Gastroesophageal sphincter (tissue), 3 donors: ENCODE data around the gene KLHL9.

Source experiments
- POLR2A ChIP-seq, 2 donors: fragments of 450-650 bp; IDR thresholded peaks; one replicate each; pipeline ENCODE4 v1.6.1; 2017; ENCODE audit warnings: antibody characterized with exemption in 2 of 2, mild to moderate bottlenecking in 2 of 2, moderate library complexity in 1 of 2
- POLR2AphosphoS5 ChIP-seq: sonication (generic); formaldehyde crosslinking; IDR thresholded peaks from one replicate; pipeline ENCODE4 v1.6.1; 2017; ENCODE audit warnings: antibody characterized with exemption
- TF ChIP-seq, protein P1 (sequence below), 4 experiments: fragments of 200-600 bp in 2 of 4; fragments of 450-650 bp in 2 of 4; sonication (generic) in 1 of 4; IDR thresholded peaks; one replicate each; pipeline ENCODE4 v1.5.1; 2017 to 2019; ENCODE audit warnings: antibody characterized with exemption in 4 of 4, mild to moderate bottlenecking in 2 of 4, moderate library complexity in 2 of 4

DNA sequence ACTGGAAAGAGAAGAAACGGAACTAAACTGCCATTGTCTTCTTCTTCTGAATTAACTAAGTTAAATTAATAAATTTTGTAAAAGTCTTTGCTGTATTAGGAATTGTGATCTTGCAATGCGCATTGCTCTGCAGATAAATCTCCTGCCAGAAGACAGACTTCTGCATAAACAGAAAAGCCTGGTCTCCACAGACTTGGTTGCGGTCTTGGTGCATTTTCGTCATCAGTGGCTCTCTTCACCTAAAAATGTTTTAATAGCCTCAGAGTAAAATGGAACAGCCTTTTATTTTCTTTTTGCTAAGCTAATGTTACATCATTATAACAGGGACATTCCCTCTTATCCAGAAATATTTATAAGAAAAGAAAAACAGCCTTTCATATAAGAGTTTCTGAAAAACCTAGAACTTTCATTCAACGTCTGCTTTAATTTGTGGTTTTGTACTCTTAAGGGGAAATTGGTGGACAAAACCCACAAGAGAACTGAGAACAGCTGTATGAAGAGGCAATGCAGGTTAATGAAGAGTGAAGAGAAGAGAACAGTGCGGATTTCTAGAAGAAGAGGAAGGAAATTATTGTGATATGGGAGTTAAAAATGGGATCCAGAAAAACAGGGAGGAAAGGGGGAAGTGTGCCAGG, 40.2 kb downstream of the KLHL9 start:
- TF ChIP-seq POLR2A (IDR thresholded peaks at IDR 0.05) (no peak), POLR2AphosphoS5 (no peak)
- TF ChIP-seq, protein P1, sequence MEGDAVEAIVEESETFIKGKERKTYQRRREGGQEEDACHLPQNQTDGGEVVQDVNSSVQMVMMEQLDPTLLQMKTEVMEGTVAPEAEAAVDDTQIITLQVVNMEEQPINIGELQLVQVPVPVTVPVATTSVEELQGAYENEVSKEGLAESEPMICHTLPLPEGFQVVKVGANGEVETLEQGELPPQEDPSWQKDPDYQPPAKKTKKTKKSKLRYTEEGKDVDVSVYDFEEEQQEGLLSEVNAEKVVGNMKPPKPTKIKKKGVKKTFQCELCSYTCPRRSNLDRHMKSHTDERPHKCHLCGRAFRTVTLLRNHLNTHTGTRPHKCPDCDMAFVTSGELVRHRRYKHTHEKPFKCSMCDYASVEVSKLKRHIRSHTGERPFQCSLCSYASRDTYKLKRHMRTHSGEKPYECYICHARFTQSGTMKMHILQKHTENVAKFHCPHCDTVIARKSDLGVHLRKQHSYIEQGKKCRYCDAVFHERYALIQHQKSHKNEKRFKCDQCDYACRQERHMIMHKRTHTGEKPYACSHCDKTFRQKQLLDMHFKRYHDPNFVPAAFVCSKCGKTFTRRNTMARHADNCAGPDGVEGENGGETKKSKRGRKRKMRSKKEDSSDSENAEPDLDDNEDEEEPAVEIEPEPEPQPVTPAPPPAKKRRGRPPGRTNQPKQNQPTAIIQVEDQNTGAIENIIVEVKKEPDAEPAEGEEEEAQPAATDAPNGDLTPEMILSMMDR (IDR thresholded peaks at IDR 0.05), result no peak
